ENCODE measurements around the gene HCN3. TPM values are rescaled to one million over a fixed set of nuclear protein-coding genes. Genes with fewer than 3 reads are reported as not detected.

HCN3 gene
- total RNA-seq, 1 experiment from 2014 or later = 5.4 TPM

DNA sequence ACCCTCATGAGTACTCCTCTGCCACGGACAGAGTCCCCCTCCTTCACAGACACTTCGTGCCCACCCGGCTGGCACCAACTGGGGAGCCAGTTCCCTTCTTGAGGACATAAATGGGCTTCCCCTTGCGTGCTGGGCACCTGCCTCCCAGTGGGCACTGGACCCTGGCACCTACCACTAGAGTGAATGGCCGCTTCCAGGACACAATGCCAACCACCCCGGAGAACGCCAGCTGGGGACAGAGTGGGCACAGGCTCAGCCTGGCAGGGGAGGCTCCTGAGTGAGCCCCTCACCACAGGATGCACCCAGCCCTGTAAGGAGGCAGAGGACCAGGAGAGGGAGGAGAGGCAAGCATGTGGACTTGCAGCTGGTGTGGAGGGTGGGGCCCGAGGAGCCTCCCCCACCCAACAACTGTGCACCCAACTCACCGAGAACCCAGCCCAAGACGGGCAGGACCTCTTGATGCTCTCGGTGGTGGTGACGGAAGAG, 23.0 kb upstream of the HCN3 start:
- no peak overlapping the region for H4K5ac ChIP-seq (ENCODE audit: insufficient read length, low read depth, low read length)
- no peak overlapping the region for H3K9ac ChIP-seq (ENCODE audit: extremely low read depth, insufficient read length, low read length)
- no peaks in the 10 kb centered on the region for H4K20me1 ChIP-seq (ENCODE audit: control insufficient read depth, insufficient read depth, insufficient read length)
- no peak overlapping the region for H3K27ac ChIP-seq (ENCODE audit: insufficient read length, low read depth, low read length)
- H3K27me3 ChIP-seq (ENCODE audit: insufficient read depth, low read length) = no peaks in the 10 kb centered on the region
- peaks cover 30 to 32% of the 10 kb centered on the region in 2 experiments for H3K4me1 Mint-ChIP-seq
- H3K27ac Mint-ChIP-seq = peak overlapping the region in 1 of 3 experiments; percentile 68; a peak in 3 of 7 replicates
- H3K23me2 ChIP-seq (ENCODE audit: insufficient read length, low read depth, low read length, poor library complexity, severe bottlenecking) = peaks cover 14% of the 10 kb centered on the region
- peaks cover 8 to 28% (median 21%) of the 10 kb centered on the region in 3 experiments; a peak in 6 of 7 replicates for H3K36me3 Mint-ChIP-seq (ENCODE audit: insufficient read depth in 1 of 3, low read depth in 3 of 3)
- peaks cover 4% of the 10 kb centered on the region; the same call in 1 of the 2 replicates for H3K4me1 ChIP-seq (ENCODE audit: insufficient read depth, low read length)
- H3K27me3 Mint-ChIP-seq (ENCODE audit: low read depth) = no peaks in the 10 kb centered on the region; the same call in 1 of the 2 replicates
- H4K8ac ChIP-seq (replicated peaks; ENCODE audit: insufficient read length, low read depth, low read length) = no peak overlapping the region
- H3K9me3 ChIP-seq (ENCODE audit: control insufficient read depth, low read depth, low read length) = no peaks in the 10 kb centered on the region
- no peak overlapping the region for H2BK5ac ChIP-seq (ENCODE audit: insufficient read length, low read length)
- peak overlapping the region; percentile 67 for H3K4me2 ChIP-seq (ENCODE audit: insufficient read depth, insufficient read length, low read length)
- no peak overlapping the region for H2BK15ac ChIP-seq (ENCODE audit: low read depth, low read length)
- H2AFZ ChIP-seq (ENCODE audit: low read length) = no peak overlapping the region
- H3K18ac ChIP-seq (ENCODE audit: insufficient read length, low read depth, low read length) = no peak overlapping the region
- H4K91ac ChIP-seq (ENCODE audit: insufficient read length, low read depth, low read length) = no peak overlapping the region
- H3K56ac ChIP-seq (ENCODE audit: insufficient read length, low read depth, low read length) = no peak overlapping the region
- H2BK20ac ChIP-seq (ENCODE audit: low read depth, low read length, poor library complexity, severe bottlenecking) = no peak overlapping the region
- TF ChIP-seq CTCF (conservative IDR thresholded peaks at IDR 0.05) = no peak
- H3K4ac ChIP-seq (ENCODE audit: low read depth, low read length) = no peak overlapping the region
- H3K14ac ChIP-seq (ENCODE audit: insufficient read depth, low read length) = no peak overlapping the region
- DNase-seq = no peak
- H3T11ph ChIP-seq (ENCODE audit: low read length) = no peak overlapping the region
- no peak overlapping the region for H2BK12ac ChIP-seq (ENCODE audit: insufficient read length, low read depth, low read length)
- no peaks in the 10 kb centered on the region for H3K79me2 ChIP-seq (ENCODE audit: insufficient read depth, low read length)
- H3K79me1 ChIP-seq (ENCODE audit: insufficient read depth, low read depth, low read length, poor library complexity, severe bottlenecking) = no peaks in the 10 kb centered on the region
- H3K23ac ChIP-seq (ENCODE audit: insufficient read length, low read depth, low read length) = no peak overlapping the region
- no peak overlapping the region for H2BK120ac ChIP-seq (ENCODE audit: low read depth, low read length, poor library complexity, severe bottlenecking)
- no CpG with 5 or more reads among the region's 12 CpGs for WGBS (ENCODE audit: extremely low coverage, insufficient read length, low lambda C conversion rate)
- H2AK5ac ChIP-seq (ENCODE audit: insufficient read length, low read length) = no peak overlapping the region
- peak overlapping the region; percentile 73 to 88 for H3K4me3 Mint-ChIP-seq
- no peaks in the 10 kb centered on the region for H3K9me3 Mint-ChIP-seq

Measured in H9 (cell line).